H1 (cell line): Measurements from ENCODE around the gene LPP. TPM values are rescaled to one million over a fixed set of nuclear protein-coding genes. Genes with fewer than 3 reads are reported as not detected.

Experiments used
- CTCF ChIA-PET: fragments of 300-600 bp; sonication (Branson Sonifier 250); formaldehyde crosslinking; loops from one replicate; lab custom pipeline; 2021; ENCODE audit not compliant: partially characterized antibody; lab: Charles Lee
- POLR2A ChIA-PET: fragments of 300-600 bp; sonication (Branson Sonifier 250); formaldehyde crosslinking; loops from one replicate; lab custom pipeline; 2021; ENCODE audit warnings: inconsistent platforms; ENCODE audit not compliant: partially characterized antibody; lab: Charles Lee
- DNase-seq, 2 experiments: peaks; one replicate each; pipeline versions ENCODE4 v3.0.0 to v3.0.0-alpha.2; 2010 to 2022; ENCODE audit warnings: low spot score in 2 of 2, low read depth in 1 of 2, mixed read lengths in 1 of 2
- FAIRE-seq: peaks from 2 replicates; lab custom pipeline; 2011; peaks lifted over from hg19 to GRCh38; lab: Jason Lieb, UNC
- H2AFZ ChIP-seq: 2 replicates; pipeline ENCODE4 v1.8.1; 2012; ENCODE audit warnings: low read length, inconsistent platforms
- H2AK5ac ChIP-seq: 2 replicates; pipeline ENCODE4 v1.6.1; 2013; ENCODE audit warnings: low read depth, low read length
- H2BK120ac ChIP-seq: replicated peaks from 2 replicates; pipeline ENCODE3; 2013; ENCODE audit warnings: low read depth, low read length, inconsistent platforms
- H2BK12ac ChIP-seq: 2 replicates; pipeline ENCODE4 v1.6.1; 2013; ENCODE audit warnings: low read depth, low read length
- H2BK15ac ChIP-seq: 2 replicates; pipeline ENCODE4 v1.6.1; 2013; ENCODE audit warnings: low read length
- H2BK20ac ChIP-seq: 2 replicates; pipeline ENCODE4 v1.6.1; 2013; ENCODE audit warnings: low read length
- H2BK5ac ChIP-seq: 2 replicates; pipeline ENCODE4 v1.6.1; 2013; ENCODE audit warnings: low read depth, low read length
- H3K14ac ChIP-seq: 2 replicates; pipeline ENCODE4 v1.6.1; 2013; ENCODE audit warnings: inconsistent platforms; ENCODE audit not compliant: insufficient read length
- H3K18ac ChIP-seq: 2 replicates; pipeline ENCODE4 v1.6.1; 2013; ENCODE audit warnings: low read length; ENCODE audit errors: extremely low read depth
- H3K23ac ChIP-seq: 2 replicates; pipeline ENCODE4 v1.6.1; 2013; ENCODE audit warnings: inconsistent platforms; ENCODE audit not compliant: insufficient read length
- H3K23me2 ChIP-seq: 2 replicates; pipeline ENCODE4 v1.6.1; 2013; ENCODE audit warnings: low read depth, low read length
- H3K27ac ChIP-seq: 2 replicates; pipeline ENCODE4 v1.6.1; 2011; ENCODE audit warnings: low read depth, low read length, inconsistent platforms
- H3K27me3 ChIP-seq, 4 experiments: replicated peaks in 1 of 4; 1 replicate in 1 of 4; 2 replicates in 3 of 4; pipeline versions ENCODE4 v1.6.1 to v1.8.1; 2011 to 2013; ENCODE audit warnings: low read length in 3 of 4, mild to moderate bottlenecking in 3 of 4, inconsistent platforms in 2 of 4, mixed read lengths in 2 of 4, moderate library complexity in 1 of 4; ENCODE audit not compliant: control insufficient read depth in 3 of 4, insufficient read depth in 3 of 4; ENCODE audit errors: extremely low read depth in 1 of 4
- H3K36me3 ChIP-seq, 4 experiments: 2 replicates each; pipeline versions ENCODE4 v1.6.1 to v1.8.1; 2011 to 2013; ENCODE audit warnings: mild to moderate bottlenecking in 4 of 4, low read length in 3 of 4, moderate library complexity in 2 of 4, control low read depth in 1 of 4, inconsistent platforms in 1 of 4; ENCODE audit not compliant: insufficient read depth in 4 of 4, control insufficient read depth in 2 of 4
- H3K4ac ChIP-seq: replicated peaks from 2 replicates; pipeline ENCODE3; 2013; ENCODE audit warnings: low read length, low read depth, mixed read lengths, inconsistent platforms; ENCODE audit not compliant: insufficient read length
- H3K4me1 ChIP-seq, 4 experiments: replicated peaks in 1 of 4; 1 replicate in 1 of 4; 2 replicates in 3 of 4; pipeline versions ENCODE4 v1.6.1 to v1.8.1; 2011 to 2013; ENCODE audit warnings: low read length in 3 of 4, inconsistent platforms in 2 of 4, mixed read lengths in 1 of 4; ENCODE audit not compliant: insufficient read depth in 4 of 4, control insufficient read depth in 3 of 4
- H3K4me2 ChIP-seq, 2 experiments: 2 replicates each; pipeline versions ENCODE4 v1.6.1 to v1.8.1; 2011 to 2013; ENCODE audit warnings: low read depth in 2 of 2, low read length in 2 of 2, control low read depth in 1 of 2, inconsistent platforms in 1 of 2, mild to moderate bottlenecking in 1 of 2; ENCODE audit not compliant: insufficient read depth in 1 of 2
- H3K4me3 ChIP-seq, 4 experiments: fragments of 200-600, 300-600 bp in 1 of 4; sonication (generic), shearing (Covaris generic), sonication (Bioruptor Twin) in 1 of 4; 2 replicates each; pipeline versions ENCODE4 v1.5.1 to v1.8.1; 2011 to 2016; ENCODE audit warnings: low read length in 4 of 4, low read depth in 3 of 4, control low read depth in 2 of 4, inconsistent platforms in 2 of 4, mild to moderate bottlenecking in 2 of 4, mixed read lengths in 1 of 4, moderate library complexity in 1 of 4; ENCODE audit not compliant: insufficient read depth in 2 of 4; ENCODE audit errors: extremely low read depth in 1 of 4
- H3K56ac ChIP-seq: replicated peaks from 2 replicates; pipeline ENCODE3; 2013; ENCODE audit warnings: low read depth, mild to moderate bottlenecking, mixed read lengths, low read length, inconsistent platforms; ENCODE audit not compliant: insufficient read length
- H3K79me1 ChIP-seq: 2 replicates; pipeline ENCODE4 v1.6.1; 2013; ENCODE audit warnings: low read depth, low read length, control low read depth
- H3K79me2 ChIP-seq, 2 experiments: 2 replicates each; pipeline versions ENCODE4 v1.6.1 to v1.8.1; 2012 to 2013; ENCODE audit warnings: low read length in 2 of 2, mild to moderate bottlenecking in 2 of 2, inconsistent platforms in 1 of 2; ENCODE audit not compliant: insufficient read depth in 2 of 2, control insufficient read depth in 1 of 2
- H3K9ac ChIP-seq, 4 experiments: replicated peaks in 1 of 4; 1 replicate in 1 of 4; 2 replicates in 3 of 4; pipeline versions ENCODE4 v1.6.1 to v1.8.1; 2011 to 2013; ENCODE audit warnings: low read depth in 3 of 4, low read length in 3 of 4, control low read depth in 2 of 4, mild to moderate bottlenecking in 2 of 4, moderate library complexity in 2 of 4, inconsistent platforms in 1 of 4; ENCODE audit errors: extremely low read depth in 1 of 4
- H3K9me3 ChIP-seq, 2 experiments: 2 replicates each; pipeline versions ENCODE4 v1.6.1 to v1.8.1; 2012 to 2013; ENCODE audit warnings: mild to moderate bottlenecking in 2 of 2, moderate library complexity in 2 of 2, control low read depth in 1 of 2, inconsistent platforms in 1 of 2, low read depth in 1 of 2, low read length in 1 of 2, mixed read lengths in 1 of 2; ENCODE audit not compliant: insufficient read depth in 2 of 2
- H4K20me1 ChIP-seq, 2 experiments: replicated peaks in 1 of 2; 2 replicates each; pipeline versions ENCODE3 to v1.8.1; 2011 to 2013; ENCODE audit warnings: inconsistent platforms in 2 of 2, low read length in 2 of 2, mild to moderate bottlenecking in 1 of 2; ENCODE audit not compliant: insufficient read depth in 2 of 2, control insufficient read depth in 1 of 2
- H4K5ac ChIP-seq: 2 replicates; pipeline ENCODE4 v1.6.1; 2013; ENCODE audit warnings: low read length, low read depth, mixed read lengths, inconsistent platforms; ENCODE audit not compliant: insufficient read length
- H4K8ac ChIP-seq: 2 replicates; pipeline ENCODE4 v1.8.0; 2013; ENCODE audit warnings: mild to moderate bottlenecking, moderate library complexity, low read length, inconsistent platforms; ENCODE audit not compliant: insufficient read depth; ENCODE audit errors: extremely low read depth
- H4K91ac ChIP-seq: replicated peaks from 2 replicates; pipeline ENCODE3; 2013; ENCODE audit warnings: low read length, mixed read lengths, inconsistent platforms; ENCODE audit not compliant: insufficient read length
- ASH2L ChIP-seq: fragments of 200-600, 300-600 bp; sonication (generic); IDR thresholded peaks from one replicate; pipeline ENCODE4 v1.7.1; 2017; ENCODE audit warnings: low read length
- CHD1 ChIP-seq: IDR thresholded peaks from 2 replicates; pipeline ENCODE4 v1.6.1; 2012; ENCODE audit warnings: low read depth, low read length, improper control_type of control experiment
- JUND ChIP-seq: IDR thresholded peaks from 2 replicates; pipeline ENCODE4 v1.6.1; 2011; ENCODE audit warnings: mild to moderate bottlenecking, improper control_type of control experiment, low read length
- MAFK ChIP-seq: IDR thresholded peaks from 2 replicates; pipeline ENCODE4 v1.6.1; 2012; ENCODE audit warnings: low read depth, mild to moderate bottlenecking, improper control_type of control experiment, low read length
- TAF1 ChIP-seq: IDR thresholded peaks from 2 replicates; pipeline ENCODE4 v1.6.1; 2011; ENCODE audit warnings: mild to moderate bottlenecking, low read depth, low read length
- WGBS, 2 experiments: shearing (Covaris generic) in 1 of 2; methylation state at CpG; one replicate each; pipeline versions ENCODE4 v1.1.6 to v1.1.7; 2013 to 2015; ENCODE audit warnings: low lambda C conversion rate in 2 of 2, mixed read lengths in 2 of 2, inconsistent platforms in 1 of 2, low coverage in 1 of 2, missing lambda C conversion rate in 1 of 2; ENCODE audit not compliant: insufficient replicate concordance in 2 of 2, insufficient coverage in 1 of 2, insufficient read length in 1 of 2; ENCODE audit errors: extremely low coverage in 1 of 2, missing lambda C conversion rate in 1 of 2; 5-methylcytosine and 5-hydroxymethylcytosine counted together
- polyA plus RNA-seq, 7 experiments: library from polyadenylated mRNA; depleted of rRNA in 3 of 7; stranded (reverse) in 5 of 7; unstranded in 2 of 7; fragments of >200 nt in 5 of 7; fragments of 200-250 nt in 2 of 7; gene quantifications; 1 replicate in 5 of 7; 2 replicates in 1 of 7; 4 replicates in 1 of 7; pipeline versions ENCODE4 v1.2.1 to v1.2.3, GENCODE V29; 2011 to 2013; ENCODE audit warnings: missing spikeins in 2 of 7, mixed read lengths in 2 of 7
- total RNA-seq: library from RNA; stranded (reverse); fragmentation: NEBNext Ultra II Directional; extraction: Animal tissue kit (Norgen Biotek cat#: 25700); gene quantifications from 2 replicates; pipeline ENCODE4 v1.2.1, GENCODE V29; 2021

The LPP gene
- total and polyA plus RNA-seq, 2 of the 8 experiments (the other 6 are each of a cell fraction or from before 2014, with no cell fraction given) = 10.0 to 53.3 TPM

DNA sequence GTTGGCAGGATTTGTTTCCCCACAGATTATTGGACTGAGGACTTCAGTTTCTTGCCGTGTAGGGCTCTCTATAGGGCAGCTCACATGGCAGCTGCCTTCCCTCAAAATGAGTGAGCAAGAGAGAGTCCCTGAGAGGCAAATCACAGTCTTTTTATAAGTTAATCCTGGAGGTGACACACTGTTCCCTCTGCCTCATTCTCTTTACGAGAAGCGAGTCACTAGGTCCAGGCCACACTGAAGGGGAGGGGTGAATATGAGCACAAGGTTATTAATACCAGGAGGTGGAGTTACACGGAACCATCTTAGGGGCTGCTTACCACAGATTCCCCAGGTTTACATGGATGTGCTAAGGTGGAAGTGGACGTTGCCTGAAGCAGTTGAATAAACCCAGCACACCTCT is 77.0 kb downstream of the LPP start:
- CTCF ChIA-PET = interaction anchor here (0.6 kb wide), 1 partner anchor 11 kb away, joined by 3 read pairs; no protein-coding TSS in a partner anchor

More for the DNA sequence above, 77.0 kb downstream of the LPP start:
- no peak overlapping the region for H2AFZ ChIP-seq
- WGBS, 2 experiments = 86% methylated on average over 5 of the region's 5 CpGs; no CpG with 5 or more reads in 1 of the 2 experiments
- no peak overlapping the region for H3K4me2 ChIP-seq
- H2BK20ac ChIP-seq = no peak overlapping the region
- no peak overlapping the region for H3K56ac ChIP-seq
- no peak overlapping the region for H2BK12ac ChIP-seq
- no peak overlapping the region for H3K23ac ChIP-seq
- H3K9ac ChIP-seq = no peak overlapping the region
- TF ChIP-seq CHD1 = no peak
- TF ChIP-seq JUND = no peak
- no peak for TF ChIP-seq TAF1
- TF ChIP-seq MAFK = no peak
- no peak for TF ChIP-seq ASH2L
- no peak overlapping the region for H3K27ac ChIP-seq
- no peak overlapping the region for H3K4me3 ChIP-seq
- H3K14ac ChIP-seq = no peak overlapping the region
- no peaks in the 10 kb centered on the region for H3K23me2 ChIP-seq
- H4K8ac ChIP-seq = no peak overlapping the region
- H4K91ac ChIP-seq = no peak overlapping the region
- H3K4me1 ChIP-seq = no peaks in the 10 kb centered on the region
- H3K18ac ChIP-seq = no peak overlapping the region
- no peak overlapping the region for H2AK5ac ChIP-seq
- peaks cover 0 to 8% of the 10 kb centered on the region in 2 experiments; a peak in 2 of 4 replicates for H3K79me2 ChIP-seq
- no peaks in the 10 kb centered on the region for H3K27me3 ChIP-seq
- DNase-seq (no peak), FAIRE-seq (no peak)
- H3K79me1 ChIP-seq = no peaks in the 10 kb centered on the region; the same call in 1 of the 2 replicates
- H4K5ac ChIP-seq = no peak overlapping the region
- no peaks in the 10 kb centered on the region for H4K20me1 ChIP-seq
- POLR2A ChIA-PET = interaction anchor here (1.3 kb wide), 1 partner anchor 76 kb away, joined by 3 read pairs; the partner anchor contains the start of gene LPP
- no peak overlapping the region for H2BK120ac ChIP-seq
- H3K36me3 ChIP-seq = no peaks in the 10 kb centered on the region
- no peak overlapping the region for H2BK5ac ChIP-seq
- H2BK15ac ChIP-seq = no peak overlapping the region
- H3K9me3 ChIP-seq = no peaks in the 10 kb centered on the region
- H3K4ac ChIP-seq = no peak overlapping the region
